Measurements from ENCODE around the gene NEK9.

NEK9 gene

GRCh38 chr14:75147423-75148071 lies 20.7 kb upstream of the NEK9 start:
- in situ Hi-C loops (cut with MboI; ENCODE audit: low sequenced_read_pairs): loop anchor here (25.0 kb wide), 1 partner anchor 340 kb away; no protein-coding TSS in a partner anchor

DNA sequence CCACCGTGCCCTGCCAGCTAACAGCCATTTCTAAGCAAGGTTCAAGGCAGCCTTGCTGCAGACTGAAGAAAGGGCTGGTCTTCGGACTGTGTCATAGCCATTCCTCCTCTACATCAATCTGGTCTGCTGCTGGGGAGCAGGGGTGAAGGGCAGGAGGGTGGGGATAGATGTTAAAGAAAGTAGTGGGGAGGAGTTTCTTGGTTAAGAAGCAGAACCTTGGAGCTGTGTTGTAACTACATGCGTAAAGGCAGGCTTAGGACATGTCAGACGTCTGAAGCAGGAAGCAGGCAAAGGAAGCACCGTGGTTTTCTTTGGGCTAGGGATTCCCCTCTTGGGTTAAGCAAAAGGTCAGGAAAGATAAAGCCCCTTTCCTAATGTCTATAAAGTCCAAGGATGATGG lies 18.1 kb upstream of the NEK9 start:
- in situ Hi-C loops (cut with MboI; ENCODE audit: low sequenced_read_pairs): loop anchor here (25.0 kb wide), 1 partner anchor 342 kb away; no protein-coding TSS in a partner anchor

GRCh38 chr14:75143761-75144527 lies 17.1 kb upstream of the NEK9 start:
- in situ Hi-C loops (cut with MboI; ENCODE audit: low sequenced_read_pairs): loop anchor here (25.0 kb wide), 1 partner anchor 343 kb away; no protein-coding TSS in a partner anchor

DNA sequence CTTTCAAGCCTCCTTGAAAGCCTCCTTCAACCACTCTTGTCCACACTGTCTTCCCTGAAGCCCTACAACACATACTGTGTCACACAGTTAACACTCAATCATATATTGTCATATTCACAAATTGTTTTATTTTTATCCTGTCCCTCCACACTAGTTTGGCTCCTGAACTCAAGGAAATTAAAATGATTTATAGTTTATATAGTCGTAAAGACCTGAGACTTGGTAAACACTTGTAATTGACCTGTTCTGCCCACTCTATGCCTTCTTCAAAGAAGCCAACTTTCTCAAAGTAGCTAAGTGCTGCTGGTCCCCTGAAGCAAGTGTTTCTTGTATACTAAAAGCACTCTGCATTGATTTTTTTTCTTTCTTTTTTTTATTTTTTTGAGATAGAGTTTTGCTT lies 15.6 kb upstream of the NEK9 start:
- in situ Hi-C loops (cut with MboI; ENCODE audit: low sequenced_read_pairs): loop anchor here (25.0 kb wide), 1 partner anchor 345 kb away; no protein-coding TSS in a partner anchor

GRCh38 chr14:75141967-75142366 lies 15.1 kb upstream of the NEK9 start:
- in situ Hi-C loops (cut with MboI; ENCODE audit: low sequenced_read_pairs): loop anchor here (25.0 kb wide), 1 partner anchor 345 kb away; no protein-coding TSS in a partner anchor

DNA sequence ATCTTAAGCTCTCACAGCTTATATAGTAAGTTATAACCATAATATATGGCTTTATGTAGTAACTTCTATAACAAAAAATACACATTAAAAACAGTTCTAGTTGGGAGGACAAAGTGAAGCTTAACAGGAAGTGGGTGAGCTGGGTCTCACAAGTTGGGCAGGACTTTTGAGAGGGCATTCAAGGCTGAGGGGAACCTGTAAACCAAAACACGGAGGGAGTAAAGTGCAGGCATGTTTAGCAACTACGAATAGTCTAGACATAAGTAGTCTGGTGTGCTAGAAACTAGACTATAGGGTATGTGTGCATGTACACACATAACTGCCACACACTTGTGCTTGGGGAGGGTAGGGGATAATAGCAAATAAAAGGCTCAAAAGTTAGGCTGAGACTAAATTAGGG lies 14.2 kb upstream of the NEK9 start:
- in situ Hi-C loops (cut with MboI; ENCODE audit: low sequenced_read_pairs): loop anchor here (25.0 kb wide), 1 partner anchor 346 kb away; no protein-coding TSS in a partner anchor

DNA sequence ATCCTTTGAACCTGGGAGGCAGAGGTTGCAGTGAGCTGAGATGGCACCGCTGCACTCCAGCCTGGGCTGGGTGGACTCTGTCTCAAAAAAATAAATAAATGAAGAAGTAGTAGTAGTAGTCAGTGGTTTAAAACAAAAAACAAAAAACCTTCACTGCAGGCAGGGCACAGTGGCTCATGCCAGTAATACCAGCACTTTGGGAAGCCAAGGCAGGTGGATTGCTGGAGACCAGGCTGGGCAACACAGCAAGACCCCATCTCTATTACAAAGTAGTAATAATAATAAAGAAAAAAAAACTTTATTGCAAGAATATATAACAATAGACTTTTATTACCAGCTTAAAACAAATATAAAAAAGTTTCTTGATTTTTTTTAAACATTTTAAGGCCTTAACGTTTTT lies 13.8 kb upstream of the NEK9 start:
- in situ Hi-C loops (cut with MboI; ENCODE audit: low sequenced_read_pairs): loop anchor here (25.0 kb wide), 1 partner anchor 347 kb away; no protein-coding TSS in a partner anchor

- in situ Hi-C loops (cut with MboI; ENCODE audit: low sequenced_read_pairs): loop anchor here (25.0 kb wide), 1 partner anchor 348 kb away; no protein-coding TSS in a partner anchor
Observed at GRCh38 chr14:75139185-75139584, 12.3 kb upstream of the NEK9 start.

DNA sequence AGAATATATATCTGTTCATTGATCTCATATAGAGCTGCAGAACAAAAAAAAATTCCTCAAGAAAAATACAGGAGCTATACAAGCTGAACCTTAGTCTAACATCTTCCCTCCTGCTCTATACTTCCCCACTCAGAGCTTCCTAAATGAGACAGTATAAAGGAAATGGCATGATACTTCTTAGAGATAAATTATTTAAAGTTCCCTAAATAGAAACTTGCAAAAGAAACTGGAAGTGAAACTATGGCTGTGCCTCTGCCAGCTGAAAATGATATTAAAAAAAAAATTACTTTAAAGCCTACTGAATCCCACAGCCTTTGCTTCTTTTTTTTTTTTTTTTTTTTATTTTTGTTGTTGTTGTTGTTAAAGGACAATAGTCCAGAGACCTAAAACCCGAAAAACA lies 11.6 kb upstream of the NEK9 start:
- in situ Hi-C loops (cut with MboI; ENCODE audit: low sequenced_read_pairs): loop anchor here (25.0 kb wide), 1 partner anchor 349 kb away; no protein-coding TSS in a partner anchor

GRCh38 chr14:75134644-75135043 lies 7.8 kb upstream of the NEK9 start:
- in situ Hi-C loops (cut with MboI; ENCODE audit: low sequenced_read_pairs): loop anchor here (5.0 to 25.0 kb wide), 2 partner anchors 168 to 353 kb away; no protein-coding TSS in a partner anchor

- in situ Hi-C loops (cut with MboI; ENCODE audit: low sequenced_read_pairs): loop anchor here (5.0 to 25.0 kb wide), 2 partner anchors 169 to 354 kb away; no protein-coding TSS in a partner anchor
Observed at GRCh38 chr14:75133597-75133996, 6.7 kb upstream of the NEK9 start.

- in situ Hi-C loops (cut with MboI; ENCODE audit: low sequenced_read_pairs): loop anchor here (5.0 to 25.0 kb wide), 2 partner anchors 170 to 355 kb away; no protein-coding TSS in a partner anchor
Observed at GRCh38 chr14:75132382-75133086, 5.7 kb upstream of the NEK9 start.

DNA sequence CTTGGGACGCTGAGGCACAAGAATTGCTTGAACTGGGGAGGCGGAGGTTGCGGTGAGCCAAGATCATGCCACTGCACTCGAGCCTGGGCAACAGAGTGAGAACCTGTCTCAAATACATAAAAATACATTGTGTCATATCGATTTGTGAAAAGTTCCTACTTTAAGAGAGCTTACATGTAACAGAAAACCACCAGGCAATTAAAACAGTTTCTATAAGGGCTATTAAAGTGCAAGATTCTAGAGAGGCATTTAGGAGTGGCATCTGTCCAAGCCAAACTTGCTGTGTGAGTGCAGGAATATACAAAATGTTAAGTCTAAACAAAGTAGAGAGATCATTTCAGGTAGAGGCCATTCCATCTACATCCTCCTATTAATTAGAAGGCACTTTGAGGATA lies 1.7 kb upstream of the NEK9 start:
- in situ Hi-C loops (cut with MboI; ENCODE audit: low sequenced_read_pairs): loop anchor here (25.0 kb wide), 1 partner anchor 359 kb away; no protein-coding TSS in a partner anchor

- in situ Hi-C loops (cut with MboI; ENCODE audit: low sequenced_read_pairs): loop anchor here (25.0 kb wide), 1 partner anchor 359 kb away; no protein-coding TSS in a partner anchor
Observed at GRCh38 chr14:75127903-75128595, 1.2 kb upstream of the NEK9 start.

DNA sequence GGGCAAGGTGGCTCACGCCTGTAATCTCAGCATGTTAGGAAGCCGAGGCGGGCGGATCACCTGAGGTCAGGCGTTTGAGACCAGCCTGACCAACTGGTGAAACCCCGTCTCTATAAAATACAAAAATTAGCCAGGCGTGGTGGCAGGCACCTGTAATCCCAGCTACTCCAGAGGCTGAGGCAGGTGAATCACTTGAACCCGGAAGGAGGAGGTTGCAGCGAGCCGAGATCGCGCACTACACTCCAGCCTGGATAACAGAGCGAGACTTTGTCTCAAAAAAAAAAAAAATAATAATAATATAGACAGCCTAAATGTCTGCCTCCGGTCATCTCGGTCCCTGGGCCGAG lies 599 bp upstream of the NEK9 start:
- in situ Hi-C loops (cut with MboI; ENCODE audit: low sequenced_read_pairs): loop anchor here (25.0 kb wide), 1 partner anchor 360 kb away; no protein-coding TSS in a partner anchor

- in situ Hi-C loops (cut with MboI; ENCODE audit: low sequenced_read_pairs): loop anchor here (25.0 kb wide), 1 partner anchor 361 kb away; no protein-coding TSS in a partner anchor
Observed at GRCh38 chr14:75126121-75126544, 715 bp downstream of the NEK9 start.

DNA sequence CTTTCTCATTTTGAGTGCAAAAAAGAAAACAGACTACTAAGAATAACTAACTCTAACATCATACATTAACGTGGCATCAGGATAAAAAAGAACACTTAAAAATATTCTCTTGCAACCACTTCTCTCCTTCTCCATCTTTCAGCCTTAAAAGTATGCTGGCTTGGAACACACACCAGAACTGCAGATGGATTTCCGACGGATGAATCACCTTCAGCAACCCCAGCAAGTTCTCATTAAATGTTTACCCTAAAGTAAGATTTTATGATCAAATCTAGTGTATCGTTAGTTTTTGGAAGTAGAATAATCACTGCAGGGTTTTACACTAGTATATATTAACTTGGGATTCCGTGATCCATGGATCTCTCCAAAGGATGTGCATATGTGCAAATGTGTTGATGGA lies 1.2 kb downstream of the NEK9 start:
- in situ Hi-C loops (cut with MboI; ENCODE audit: low sequenced_read_pairs): loop anchor here (25.0 kb wide), 1 partner anchor 362 kb away; no protein-coding TSS in a partner anchor

DNA sequence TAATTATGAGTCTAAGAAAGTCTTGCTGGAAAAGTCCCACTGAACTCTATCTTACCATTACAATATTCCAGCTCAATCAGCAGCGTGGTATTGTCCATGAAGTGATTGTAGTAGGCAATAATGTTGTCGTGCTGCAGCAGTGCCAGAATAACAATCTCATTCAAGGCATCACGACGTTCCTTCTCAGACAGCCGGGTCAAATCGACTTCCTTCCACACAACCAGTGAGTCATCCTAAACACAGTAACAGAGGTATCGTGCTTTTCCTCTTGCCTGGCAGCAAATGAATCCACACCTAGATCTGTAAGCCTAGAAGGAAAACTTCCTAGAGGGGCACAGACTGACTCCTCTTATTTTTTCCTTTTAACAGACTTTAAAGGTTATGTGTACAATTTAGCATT lies 2.9 kb downstream of the NEK9 start:
- in situ Hi-C loops (cut with MboI; ENCODE audit: low sequenced_read_pairs): no loop called here

GRCh38 chr14:75121552-75121951 lies 5.3 kb downstream of the NEK9 start:
- in situ Hi-C loops (cut with MboI; ENCODE audit: low sequenced_read_pairs): no loop called here
